K562 (cell line): Measurements from ENCODE around the gene ST6GALNAC5. TPM values are rescaled to one million over a fixed set of nuclear protein-coding genes. Genes with fewer than 3 reads are reported as not detected.

Experiments used
- ATAC-seq: fragments of 200-7000 bp; cut with Tn5 transposase; 3 replicates; pipeline ENCODE4 v1.9.1; 2020; ENCODE audit warnings: moderate library complexity
- BruUV-seq: library from RNA; stranded (reverse); fragments of 400-500 nt; replicated peaks from 2 replicates; lab custom pipeline; 2021; lab: Mats Ljungman, UMichigan
- CTCF ChIA-PET: fragments of 300-600 bp; formaldehyde crosslinking; extraction: SDS; loops from one replicate; lab custom pipeline; 2021; ENCODE audit warnings: low intra/inter-chr PET ratio; lab: Yijun Ruan, JAX
- POLR2A ChIA-PET: fragments of 300-600, 350-650 bp; sonication (Branson Sonifier 250); formaldehyde crosslinking; extraction: SDS; loops from one replicate; lab custom pipeline; 2021; ENCODE audit warnings: antibody characterized with exemption, inconsistent platforms; lab: Yijun Ruan, JAX
- DNase-seq, 4 experiments: peaks; one replicate each; pipeline versions ENCODE4 v3.0.0 to v3.0.0-alpha.2; 2011 to 2018; ENCODE audit warnings: low spot score in 3 of 4, mixed read lengths in 3 of 4; ENCODE audit errors: extremely low read depth in 1 of 4
- FAIRE-seq: peaks from 2 replicates; lab custom pipeline; 2011; peaks lifted over from hg19 to GRCh38; lab: Jason Lieb, UNC
- H2AFZ ChIP-seq: 2 replicates; pipeline ENCODE4 v1.6.0; 2011; ENCODE audit warnings: low read depth, low read length, control low read depth, inconsistent platforms
- H3K27ac ChIP-seq: fragments of 200-600 bp; 3 replicates; pipeline ENCODE4 v1.8.0; 2011; ENCODE audit warnings: low read depth, mild to moderate bottlenecking, control low read depth, inconsistent platforms, low read length, moderate library complexity, mixed read lengths; ENCODE audit errors: extremely low read depth
- H3K27me3 ChIP-seq, 2 experiments: fragments of 300-600 bp in 1 of 2; 2 replicates in 1 of 2; 3 replicates in 1 of 2; pipeline versions ENCODE4 v1.6.0 to v1.8.0; 2011; ENCODE audit warnings: inconsistent platforms in 2 of 2, low read length in 2 of 2, mild to moderate bottlenecking in 1 of 2, mixed read lengths in 1 of 2, moderate library complexity in 1 of 2; ENCODE audit not compliant: control insufficient read depth in 2 of 2, insufficient read depth in 2 of 2
- H3K36me3 ChIP-seq: fragments of 300-600 bp; 3 replicates; pipeline ENCODE4 v1.8.0; 2011; ENCODE audit warnings: mild to moderate bottlenecking, low read length, inconsistent platforms; ENCODE audit not compliant: control insufficient read depth, insufficient read depth
- H3K4me1 ChIP-seq, 2 experiments: fragments of 200-600 bp in 1 of 2; replicated peaks in 1 of 2; 2 replicates in 1 of 2; 3 replicates in 1 of 2; pipeline versions ENCODE4 v1.5.1 to v1.8.0; 2011; ENCODE audit warnings: inconsistent platforms in 2 of 2, low read length in 2 of 2, mild to moderate bottlenecking in 1 of 2, mixed read lengths in 1 of 2, moderate library complexity in 1 of 2; ENCODE audit not compliant: control insufficient read depth in 2 of 2, insufficient read depth in 2 of 2
- H3K4me2 ChIP-seq: 2 replicates; pipeline ENCODE4 v1.6.1; 2011; ENCODE audit warnings: low read length, control low read depth, inconsistent platforms, mixed read lengths; ENCODE audit not compliant: insufficient read depth
- H3K4me3 ChIP-seq: fragments of 200-600 bp; sonication (generic), shearing (Covaris generic); 2 replicates; pipeline ENCODE4 v1.5.1; 2016; ENCODE audit warnings: control low read depth, inconsistent platforms
- H3K79me2 ChIP-seq: fragments of 200-600 bp; 3 replicates; pipeline ENCODE4 v1.8.0; 2011; ENCODE audit warnings: low read length, inconsistent platforms; ENCODE audit not compliant: control insufficient read depth, insufficient read depth
- H3K9ac ChIP-seq, 2 experiments: 2 replicates each; pipeline versions ENCODE4 v1.6.0 to v1.6.1; 2011; ENCODE audit warnings: low read depth in 2 of 2, low read length in 2 of 2, control low read depth in 1 of 2, inconsistent platforms in 1 of 2, mild to moderate bottlenecking in 1 of 2, mixed read lengths in 1 of 2; ENCODE audit not compliant: insufficient read depth in 1 of 2
- H3K9me1 ChIP-seq: one replicate; pipeline ENCODE4 v1.6.0; 2011; ENCODE audit warnings: inconsistent platforms, mild to moderate bottlenecking, low read length, moderate library complexity; ENCODE audit not compliant: control insufficient read depth, insufficient read depth
- H3K9me3 ChIP-seq: replicated peaks from 2 replicates; pipeline ENCODE4 v1.5.1; 2011; ENCODE audit warnings: low read depth, low read length, inconsistent platforms; ENCODE audit not compliant: control insufficient read depth, insufficient read depth
- H4K20me1 ChIP-seq: replicated peaks from 2 replicates; pipeline ENCODE4 v1.6.1; 2011; ENCODE audit warnings: low read length, inconsistent platforms, mixed read lengths; ENCODE audit not compliant: control insufficient read depth, insufficient read depth
- ARID3B ChIP-seq: fragments of 250-450 bp; sonication (Bioruptor Pico); IDR thresholded peaks from 2 replicates; pipeline ENCODE4 v1.4.0; 2020; ENCODE audit warnings: borderline replicate concordance
- DNMT1 ChIP-seq: fragments of 450-650 bp; IDR thresholded peaks from 2 replicates; pipeline ENCODE4 v1.6.1; 2016; ENCODE audit warnings: antibody characterized with exemption, mild to moderate bottlenecking
- RFX7 ChIP-seq: fragments of 250-450 bp; sonication (Bioruptor Pico); IDR thresholded peaks from 2 replicates; pipeline ENCODE4 v1.5.1; 2021; ENCODE audit warnings: mild to moderate bottlenecking
- SMC3 ChIP-seq: conservative IDR thresholded peaks from 2 replicates; pipeline ENCODE4 v1.6.1; 2011; ENCODE audit warnings: low read depth, low read length, improper control_type of control experiment; ENCODE audit not compliant: insufficient read depth
- ZFP1 ChIP-seq: fragments of 450-650 bp; formaldehyde crosslinking; IDR thresholded peaks from 2 replicates; pipeline ENCODE4 v1.4.0; 2020; ENCODE audit warnings: mild to moderate bottlenecking, mixed read lengths
- ZNF121 ChIP-seq: sonication (generic); formaldehyde crosslinking; conservative IDR thresholded peaks from 2 replicates; pipeline ENCODE4 v1.8.0; 2022; ENCODE audit warnings: missing genetic modification reagents
- WGBS: fragments of 100-300 bp; shearing (Covaris generic); methylation state at CpG from one replicate; pipeline ENCODE4 v1.1.6; 2016; ENCODE audit warnings: low coverage, mixed read lengths; ENCODE audit not compliant: insufficient coverage; ENCODE audit errors: missing lambda C conversion rate; 5-methylcytosine and 5-hydroxymethylcytosine counted together
- in situ Hi-C: fragments of 300-500 bp; cut with MboI; formaldehyde crosslinking; loops from 4 replicates; pipeline ENCODE4 v1.15.0; 2018; ENCODE audit warnings: inconsistent platforms, mixed read lengths
- intact Hi-C: fragments of 100-400 bp; cut with micrococcal nuclease; formaldehyde crosslinking; loops from 2 replicates; pipeline ENCODE4 v1.14.2; 2022
- polyA plus RNA-seq, 8 experiments: library from polyadenylated mRNA; depleted of rRNA in 4 of 8; stranded (reverse) in 5 of 8; unstranded in 3 of 8; fragments of >200 nt; fragmentation: Nextera tagmentation in 2 of 8; fragmentation: Illumina TruSeq in 1 of 8; extraction: Ambion mirVana in 2 of 8; extraction: Trizol in 1 of 8; gene quantifications; 2 replicates each; pipeline versions ENCODE4 v1.2.1 to v1.2.3, GENCODE V29; 2011 to 2014; ENCODE audit warnings: inconsistent platforms in 1 of 8, missing spikeins in 1 of 8
- total RNA-seq, 7 experiments: library from RNA; depleted of rRNA in 6 of 7; stranded (reverse); fragments of >200 nt in 6 of 7; fragmentation: Illumina TruSeq in 2 of 7; extraction: Trizol in 2 of 7; gene quantifications; 2 replicates each; pipeline versions ENCODE4 v1.2.1 to v1.2.3, GENCODE V29; 2011 to 2021; ENCODE audit warnings: low replicate concordance in 1 of 7
- TF ChIP-seq, protein P1 (sequence below), 3 experiments: fragments of 200-800 bp in 1 of 3; sonication (Bioruptor generic) in 1 of 3; sonication (generic) in 1 of 3; formaldehyde crosslinking in 1 of 3; IDR thresholded peaks; 2 replicates each; pipeline versions ENCODE4 v1.6.1 to v1.8.0; 2016 to 2022; ENCODE audit warnings: mild to moderate bottlenecking in 2 of 3, missing compliant biosample characterization in 2 of 3, missing genetic modification characterization in 2 of 3, missing genetic modification reagents in 1 of 3

ST6GALNAC5 gene
- total and polyA plus RNA-seq, 9 of the 15 experiments (the other 6 are each of a cell fraction or from before 2014, with no cell fraction given): 0.04 to 0.14 TPM; not detected in 7

GRCh38 chr1:76958828-76959227, 91.5 kb downstream of the ST6GALNAC5 start (continued):
- TF ChIP-seq RFX7: no peak
- no peak for TF ChIP-seq ZNF121 (CRISPR knock-in tag)
- no peak for TF ChIP-seq DNMT1

- intact Hi-C loops: no loop called here
- H3K4me2 ChIP-seq: no peak overlapping the region
- no peak overlapping the region for H3K4me3 ChIP-seq
- H3K27me3 ChIP-seq: no peaks in the 10 kb centered on the region
- TF ChIP-seq, protein P1, sequence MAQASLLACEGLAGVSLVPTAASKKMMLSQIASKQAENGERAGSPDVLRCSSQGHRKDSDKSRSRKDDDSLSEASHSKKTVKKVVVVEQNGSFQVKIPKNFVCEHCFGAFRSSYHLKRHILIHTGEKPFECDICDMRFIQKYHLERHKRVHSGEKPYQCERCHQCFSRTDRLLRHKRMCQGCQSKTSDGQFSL (CRISPR knock-in tag; IDR thresholded peaks at IDR 0.05): no peak
- TF ChIP-seq, protein P1 (tag; IDR thresholded peaks at IDR 0.05): no peak
- TF ChIP-seq ARID3B (CRISPR knock-in tag): no peak
- no peak for TF ChIP-seq SMC3
- TF ChIP-seq ZFP1 (CRISPR knock-in tag): no peak
- TF ChIP-seq, all 486 proteins: peak for 0
- H3K27ac ChIP-seq: no peak overlapping the region
- H3K4me1 ChIP-seq: no peaks in the 10 kb centered on the region
- H2AFZ ChIP-seq: no peak overlapping the region
- FAIRE-seq (no peak), ATAC-seq (no peak), DNase-seq (no peak)
- ChIA-PET POLR2A (no interaction called here), CTCF (no interaction called here)
- no peak overlapping the region for H3K9ac ChIP-seq
- no peaks in the 10 kb centered on the region for H3K36me3 ChIP-seq
- no peaks in the 10 kb centered on the region for H3K9me3 ChIP-seq
- in situ Hi-C loops: no loop called here
- no peaks in the 10 kb centered on the region for H3K9me1 ChIP-seq
- no peaks in the 10 kb centered on the region for H4K20me1 ChIP-seq
- no TSS peak for BruUV-seq
- no peaks in the 10 kb centered on the region for H3K79me2 ChIP-seq
- 0% methylated on average over 4 of the region's 4 CpGs for WGBS
These were observed 92.3 kb downstream of the ST6GALNAC5 start for GRCh38 chr1:76959556-76959955.
